NCI-H2196 (cell line): Measurements from ENCODE around the gene HMBS.
A peak's percentile ranks its signal among the peaks of the same experiment; 100 is the strongest.
"Not testable (repeated sequence)": the region's sequence is repeated elsewhere in the genome, so short reads cannot be mapped to it uniquely, and the experiment has no call there.

Source experiments
- DNase-seq: peaks from one replicate; lab custom pipeline; 2025; ENCODE audit not compliant: unreplicated experiment; lab: John Stamatoyannopoulos, UW

Gene HMBS

DNA sequence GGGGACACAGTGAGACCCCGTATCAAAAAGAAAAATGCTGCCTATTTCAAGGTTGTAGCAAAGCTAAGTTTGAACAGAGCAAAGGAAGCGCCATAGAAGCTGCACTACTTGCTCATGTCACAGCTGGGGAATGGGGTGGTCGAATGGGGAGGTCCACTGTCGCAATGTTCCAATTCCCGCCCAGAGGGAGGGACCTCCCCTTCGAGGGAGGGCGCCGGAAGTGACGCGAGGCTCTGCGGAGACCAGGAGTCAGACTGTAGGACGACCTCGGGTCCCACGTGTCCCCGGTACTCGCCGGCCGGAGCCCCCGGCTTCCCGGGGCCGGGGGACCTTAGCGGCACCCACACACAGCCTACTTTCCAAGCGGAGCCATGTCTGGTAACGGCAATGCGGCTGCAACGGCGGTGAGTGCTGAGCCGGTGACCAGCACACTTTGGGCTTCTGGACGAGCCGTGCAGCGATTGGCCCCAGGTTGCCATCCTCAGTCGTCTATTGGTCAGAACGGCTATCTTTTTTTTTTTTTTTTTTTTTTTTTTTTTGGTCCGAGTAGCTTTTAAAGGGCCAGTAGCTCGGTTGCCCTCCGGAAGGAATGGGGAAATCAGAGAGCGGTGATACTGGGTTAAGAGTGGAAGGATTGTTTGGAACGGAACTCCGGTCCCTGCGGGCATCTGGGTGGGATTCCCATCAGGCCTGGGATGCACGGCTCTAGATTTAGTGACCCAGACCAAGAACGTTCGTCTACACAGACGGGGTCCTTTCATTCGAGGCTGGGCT, at the start of gene HMBS:
Gene HMBS, plus strand, starts transcription at position 219 of the 774 bp plus-strand sequence. Its CDS starts 153 bp downstream, at position 372.
- peak; percentile 95 for DNase-seq

DNA sequence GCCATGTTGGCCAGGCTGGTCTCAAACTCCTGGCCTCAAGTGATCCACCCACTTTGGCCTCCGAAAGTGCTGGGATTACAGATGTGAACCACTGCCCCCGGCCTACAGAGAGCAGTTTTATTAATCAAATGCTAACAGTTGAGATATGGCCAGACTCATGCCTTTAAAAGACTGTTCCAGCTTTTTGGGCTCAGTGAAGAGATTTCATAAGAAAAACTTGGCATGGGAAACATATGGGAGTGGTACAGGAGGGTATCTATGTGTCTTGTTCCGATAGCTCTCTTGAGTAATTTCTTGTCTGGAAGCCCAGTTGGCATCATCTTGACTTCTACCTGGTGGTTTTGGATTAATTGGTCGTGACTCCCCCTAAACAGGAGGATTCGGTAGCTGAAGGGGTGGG, 45.8 kb upstream of the HMBS start:
- DNase-seq: no peak

DNA sequence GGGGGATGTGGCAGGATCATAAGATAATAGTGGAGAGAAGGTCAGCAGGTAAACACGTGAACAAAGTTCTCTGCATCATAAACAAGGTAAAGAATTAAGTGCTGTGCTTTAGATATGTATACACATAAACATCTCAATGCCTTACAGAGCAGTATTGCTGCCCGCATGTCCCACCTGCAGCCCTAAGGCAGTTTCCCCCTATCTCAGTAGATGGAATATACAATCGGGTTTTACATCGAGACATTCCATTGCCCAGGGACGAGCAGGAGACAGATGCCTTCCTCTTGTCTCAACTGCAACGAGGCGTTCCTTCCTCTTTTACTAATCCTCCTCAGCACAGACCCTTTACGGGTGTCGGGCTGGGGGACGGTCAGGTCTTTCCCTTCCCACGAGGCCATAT, 45.2 kb upstream of the HMBS start:
- not testable (repeated sequence) for DNase-seq

DNA sequence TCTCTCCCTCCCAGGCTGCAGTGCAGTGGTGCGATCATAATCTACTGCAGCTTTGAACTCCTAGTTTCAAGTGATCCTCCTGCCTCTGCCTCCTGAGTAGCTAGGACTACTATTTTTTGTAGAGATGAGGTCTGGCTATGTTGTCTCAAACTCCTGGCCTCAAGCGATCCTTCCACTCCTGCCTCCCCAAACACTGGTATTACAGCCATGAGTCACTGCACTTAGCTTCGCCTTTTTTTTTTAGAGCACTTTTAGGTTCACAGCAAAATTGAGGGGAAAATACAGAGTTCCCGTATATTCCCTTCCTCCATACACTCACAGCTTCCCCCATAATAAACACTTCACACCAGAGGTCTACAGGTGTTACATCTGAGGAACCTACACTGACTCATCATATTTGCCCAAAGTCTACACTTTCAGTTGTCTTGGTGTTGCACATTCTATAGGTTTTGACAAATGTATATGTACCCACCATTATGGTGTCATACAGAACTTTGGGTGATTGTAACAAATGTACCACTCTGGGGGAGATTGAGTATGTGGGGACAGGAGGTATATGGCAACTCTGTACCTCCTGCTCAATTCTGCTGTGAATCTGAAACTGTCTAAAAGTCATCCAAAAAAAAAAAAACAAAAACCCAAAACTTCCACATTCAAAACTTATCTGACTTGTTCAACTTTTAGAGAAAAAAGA, 42.7 kb upstream of the HMBS start:
- DNase-seq: no peak

DNA sequence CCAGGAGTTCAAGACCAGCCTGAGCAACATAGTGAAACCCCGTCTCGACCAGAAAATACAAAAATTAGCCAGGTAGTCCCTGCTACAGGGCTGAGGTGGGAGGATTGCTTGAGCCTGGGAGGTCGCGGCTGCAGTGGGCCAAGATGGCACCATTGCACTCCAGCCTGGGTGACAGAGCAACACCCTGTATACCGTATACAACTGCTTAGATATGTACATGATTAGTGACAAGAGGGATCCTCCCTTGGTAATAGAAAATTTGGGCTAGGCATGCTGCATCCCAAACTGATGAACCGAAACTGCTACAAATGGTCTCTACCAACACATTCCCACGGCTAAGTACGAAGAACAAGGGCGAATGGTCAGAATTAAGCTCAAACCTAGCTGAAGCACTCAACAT, 41.8 kb upstream of the HMBS start:
- DNase-seq: no peak

DNA sequence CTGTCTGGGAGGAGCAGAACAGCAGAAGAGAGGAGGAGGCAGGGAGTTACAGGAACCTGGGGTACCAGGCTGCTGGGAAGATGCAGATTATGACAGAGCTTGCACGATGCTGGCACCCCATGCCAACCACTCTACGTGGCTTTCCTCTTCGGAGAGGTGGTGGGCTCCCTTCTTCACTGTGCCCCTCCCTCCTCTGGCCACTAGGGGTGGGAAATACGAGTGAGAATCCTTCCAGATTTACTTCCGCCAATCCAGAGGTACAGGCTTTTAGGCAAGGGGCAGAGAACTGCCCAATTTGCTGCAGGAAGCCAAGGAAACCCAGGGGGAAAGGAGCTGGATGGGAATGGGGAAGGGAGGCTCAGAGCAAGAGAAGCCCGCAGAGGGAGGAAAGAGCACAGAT, 40.0 kb upstream of the HMBS start:
- no peak for DNase-seq

DNA sequence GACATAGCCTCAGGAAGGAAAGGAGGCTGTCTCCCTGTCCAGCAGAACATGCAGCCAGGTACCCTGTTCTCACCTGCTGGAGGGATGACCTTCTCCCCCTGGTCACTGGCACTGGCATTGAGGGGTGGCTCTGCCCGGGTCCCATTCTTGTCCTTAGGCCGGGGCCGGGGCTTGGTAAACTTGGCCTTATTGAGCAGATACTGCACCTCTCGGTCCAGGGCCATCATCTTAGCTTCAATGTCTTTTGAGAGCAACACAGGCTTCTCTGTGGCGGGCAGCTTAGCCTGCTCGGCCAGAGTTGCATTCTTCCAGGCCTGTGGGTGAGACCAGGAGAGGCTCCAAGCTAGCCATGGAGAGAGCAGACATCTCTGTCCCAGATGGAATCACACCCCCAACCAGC, 38.2 kb upstream of the HMBS start:
- DNase-seq: no peak

DNA sequence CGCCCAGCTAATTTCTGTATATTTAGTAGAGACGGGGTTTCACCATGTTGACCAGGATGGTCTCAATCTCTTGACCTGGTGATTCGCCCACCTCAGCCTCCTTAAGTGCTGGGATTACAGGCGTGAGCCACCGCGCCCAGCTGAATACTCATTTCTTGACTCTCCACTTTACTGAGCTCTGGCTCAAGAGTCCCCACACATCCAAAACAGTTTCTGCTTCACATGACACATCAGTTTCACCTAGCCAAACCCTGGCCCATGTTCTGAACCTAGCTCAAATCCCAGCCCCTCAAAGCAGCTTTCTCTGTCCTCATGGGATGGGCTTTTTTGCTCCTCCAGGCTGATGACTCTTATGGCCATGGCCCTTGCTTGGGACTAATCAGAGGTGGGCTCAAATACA, 37.5 kb upstream of the HMBS start:
- DNase-seq: no peak

DNA sequence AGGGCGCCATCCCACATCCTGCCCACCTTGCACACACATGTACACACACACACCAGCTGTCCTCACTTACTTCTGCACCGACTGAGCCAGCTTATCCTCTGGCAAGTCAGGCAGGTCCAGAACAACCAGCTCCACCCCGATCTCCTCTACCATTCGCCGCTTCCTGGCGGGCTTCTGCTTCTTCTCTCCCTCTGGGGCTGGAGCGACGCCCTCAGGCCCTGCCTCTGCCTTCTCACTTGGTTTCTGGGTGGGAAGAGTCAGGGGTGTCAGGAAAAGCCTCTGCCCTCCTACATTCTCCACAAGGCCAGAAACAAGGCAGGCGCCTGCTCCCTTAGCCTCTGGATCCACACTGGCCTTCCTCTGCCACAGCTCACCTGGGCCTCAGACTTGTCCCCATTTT, 36.0 kb upstream of the HMBS start:
- DNase-seq: no peak

DNA sequence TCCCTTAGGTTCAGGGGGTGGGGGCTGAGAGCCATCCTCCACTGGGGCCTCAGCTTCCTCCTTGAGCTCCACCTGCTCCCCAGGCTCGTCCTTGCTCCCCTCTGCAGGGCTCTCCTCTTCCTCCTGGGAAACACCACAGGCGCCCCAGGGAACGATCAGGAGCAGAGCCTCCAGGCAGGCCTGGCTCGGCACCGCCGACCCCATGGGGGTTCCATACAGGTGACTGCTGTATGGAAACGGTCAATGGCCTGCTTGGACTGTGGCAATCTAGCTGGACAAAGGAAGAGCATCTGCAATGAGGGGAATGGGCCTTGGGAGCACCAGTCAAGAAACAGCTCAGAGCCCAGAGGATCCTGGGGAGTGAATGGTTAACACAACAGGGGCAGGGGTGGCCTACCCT, 35.6 kb upstream of the HMBS start:
- no peak for DNase-seq

DNA sequence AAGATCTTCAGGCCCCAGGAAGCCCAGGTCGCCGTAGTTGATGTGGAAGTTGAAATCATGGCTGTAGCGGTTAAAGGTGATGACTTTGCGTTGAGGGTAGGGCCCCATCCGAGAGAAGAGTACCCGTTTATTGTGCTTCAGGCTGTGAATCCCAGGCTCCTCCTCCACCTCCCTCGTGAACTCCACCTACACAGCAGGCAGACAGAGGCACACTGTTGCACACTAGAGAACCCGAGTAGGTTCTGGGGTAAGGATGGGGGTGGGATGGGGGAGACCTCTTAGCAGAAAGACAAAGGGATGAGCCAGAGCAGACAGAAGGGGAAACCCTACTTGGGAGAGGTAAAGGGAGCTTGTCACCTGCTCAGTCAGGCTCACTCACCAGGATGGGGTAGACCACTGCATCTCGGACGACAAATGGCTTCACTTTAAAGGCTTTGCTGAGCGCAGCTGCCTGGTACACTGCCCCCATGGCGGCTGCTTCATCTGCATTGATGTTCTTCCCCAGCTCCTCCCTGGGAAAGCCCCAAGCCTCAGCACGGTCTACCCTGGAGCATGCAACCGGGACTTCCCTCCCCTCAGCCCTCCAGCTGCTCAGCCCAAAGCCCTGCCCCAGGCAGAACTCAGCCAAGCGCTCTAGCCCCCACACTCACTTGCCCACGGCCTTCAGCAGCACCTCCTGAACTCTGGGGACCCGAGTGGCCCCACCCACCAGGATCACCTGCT, 33.1 kb upstream of the HMBS start:
- no peak for DNase-seq

DNA sequence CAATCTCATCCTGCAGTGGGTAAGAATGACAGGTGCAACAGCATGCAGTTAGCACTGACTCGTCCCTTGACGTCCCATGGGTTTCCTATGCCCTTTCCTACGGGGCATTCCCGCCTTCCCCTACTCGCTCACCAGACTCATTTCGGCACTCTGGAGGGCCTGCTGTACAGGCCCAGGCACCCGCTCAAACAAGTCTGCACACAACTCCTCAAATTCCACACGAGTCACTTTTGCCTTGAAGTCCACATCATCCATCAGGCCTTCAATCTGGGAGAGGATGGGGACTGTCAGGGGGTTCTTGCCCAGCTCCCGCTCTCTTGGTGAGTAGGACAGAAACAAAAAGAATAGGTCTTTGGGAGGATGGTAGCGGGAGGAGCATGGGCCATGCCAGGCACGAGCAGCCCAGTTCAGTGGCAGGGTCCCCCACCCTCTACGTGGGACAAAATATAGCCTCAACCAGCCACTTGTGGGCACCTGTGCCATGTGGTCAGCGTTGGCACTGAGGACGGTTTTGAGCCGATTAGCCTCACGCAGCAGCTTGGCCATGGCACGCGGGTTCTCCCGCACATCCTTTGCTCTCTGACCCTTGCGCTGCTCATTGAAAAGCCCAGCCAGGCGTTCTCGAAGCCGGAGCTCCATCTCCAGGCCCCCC, 32.4 kb upstream of the HMBS start:
- no peak for DNase-seq

DNA sequence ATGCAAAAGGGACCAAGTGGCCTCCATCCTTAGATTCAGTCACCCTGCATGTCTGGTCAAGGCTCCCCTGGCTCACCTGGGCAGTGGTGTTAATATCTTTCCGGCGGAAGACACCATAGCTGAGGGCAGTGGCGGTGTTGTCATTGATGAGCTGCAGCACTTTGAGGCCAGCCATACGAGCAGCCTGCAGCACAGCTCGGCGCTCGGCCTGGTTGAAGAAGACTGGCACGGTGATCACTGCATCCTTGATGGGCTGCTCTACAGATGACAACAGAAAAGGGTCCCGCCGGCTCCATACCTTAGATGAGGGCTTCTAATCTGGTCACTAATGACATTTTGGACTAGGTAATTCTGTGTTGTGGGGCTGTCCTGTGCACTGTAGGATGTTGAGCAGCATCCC, 30.3 kb upstream of the HMBS start:
- no peak for DNase-seq

DNA sequence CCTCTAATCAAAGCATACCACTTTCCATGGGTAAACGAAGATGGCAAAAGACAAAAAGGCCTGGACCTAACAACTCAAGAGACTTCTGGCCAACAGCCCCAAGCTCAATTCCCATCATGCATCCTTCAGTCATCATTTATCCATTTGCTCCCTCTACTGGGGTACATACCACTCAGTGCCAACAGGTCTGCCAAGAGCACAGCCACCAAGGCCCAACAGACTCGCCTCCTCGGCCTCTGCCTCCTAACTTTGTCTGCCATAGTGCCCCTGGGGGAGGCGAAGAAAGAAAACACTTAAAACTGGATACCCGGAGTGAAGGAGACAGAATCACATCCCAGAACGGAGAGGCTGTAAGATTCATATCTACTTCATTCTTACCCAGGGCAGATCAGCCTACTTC, 28.8 kb upstream of the HMBS start:
- DNase-seq: no peak

DNA sequence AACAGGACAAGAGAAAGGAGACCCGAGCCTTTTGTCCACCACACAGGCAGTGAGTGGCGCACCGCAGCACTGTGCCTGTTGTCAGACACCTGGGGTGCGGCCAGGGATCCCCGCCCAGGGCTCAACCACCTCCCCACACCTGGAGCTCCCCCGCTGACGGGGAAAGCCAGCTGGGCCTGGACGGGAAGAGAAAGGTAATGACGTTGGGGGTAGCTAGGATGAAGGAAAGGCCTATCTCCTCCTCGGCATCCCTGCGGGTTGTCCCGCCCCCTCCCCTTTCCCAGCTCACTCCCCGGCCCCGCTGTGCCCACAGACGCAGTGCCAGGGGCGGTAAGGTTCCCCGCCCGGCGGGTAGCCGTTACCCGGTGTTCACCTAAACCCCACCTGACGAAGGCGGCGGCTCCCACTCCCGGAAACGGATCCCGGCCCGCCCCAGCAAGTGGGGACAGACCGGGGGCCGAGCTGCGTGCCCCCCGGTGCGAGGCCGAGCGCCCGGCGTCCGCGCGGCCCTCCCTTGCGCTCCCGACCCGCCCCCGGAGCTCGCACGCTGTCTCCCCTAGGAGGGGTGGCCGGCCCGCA, 28.2 kb upstream of the HMBS start:
- no peak for DNase-seq

DNA sequence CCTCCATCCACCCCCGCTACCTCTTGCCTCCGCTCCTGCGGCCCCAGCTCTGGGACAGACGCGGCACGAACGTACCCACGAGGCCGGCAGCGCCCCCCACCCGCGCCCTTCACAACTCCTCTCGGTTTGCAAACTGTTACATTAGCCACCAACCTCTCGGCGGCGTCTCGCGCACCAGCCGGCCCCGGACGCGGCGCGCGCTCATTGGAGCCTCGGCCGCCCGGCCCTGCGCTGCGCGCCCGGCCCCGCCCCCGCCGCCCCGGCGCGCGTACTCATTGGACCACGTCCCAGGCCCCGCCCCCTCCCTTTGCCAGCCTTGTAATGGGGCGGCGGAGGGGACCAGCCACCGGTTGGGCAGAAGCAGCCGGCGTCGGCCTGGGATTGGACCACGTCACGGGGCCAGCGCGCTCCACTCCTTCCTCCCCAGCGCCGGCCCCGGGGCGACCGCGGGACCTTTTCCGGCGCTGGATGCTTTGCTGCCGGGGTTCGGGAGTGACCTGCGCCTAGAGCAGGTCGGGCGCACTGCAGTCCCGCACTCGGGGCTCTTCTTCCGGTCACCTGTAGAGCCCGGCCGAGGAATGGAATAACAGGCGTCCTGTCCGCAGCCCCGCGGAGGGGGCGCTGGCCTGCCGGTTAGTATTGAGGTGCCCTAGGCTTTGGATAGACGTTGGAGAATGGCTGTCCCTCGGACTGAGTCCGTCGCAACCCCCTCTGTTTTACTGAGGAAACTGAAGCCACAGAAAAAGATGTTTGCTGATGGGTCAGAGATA, 27.5 kb upstream of the HMBS start, which contains the start of gene HYOU1:
Gene HYOU1, minus strand, starts transcription at position 206 of the 770 bp plus-strand sequence. CDS start 1,045 bp downstream, outside the sequence.
- DNase-seq: peak; percentile 96

DNA sequence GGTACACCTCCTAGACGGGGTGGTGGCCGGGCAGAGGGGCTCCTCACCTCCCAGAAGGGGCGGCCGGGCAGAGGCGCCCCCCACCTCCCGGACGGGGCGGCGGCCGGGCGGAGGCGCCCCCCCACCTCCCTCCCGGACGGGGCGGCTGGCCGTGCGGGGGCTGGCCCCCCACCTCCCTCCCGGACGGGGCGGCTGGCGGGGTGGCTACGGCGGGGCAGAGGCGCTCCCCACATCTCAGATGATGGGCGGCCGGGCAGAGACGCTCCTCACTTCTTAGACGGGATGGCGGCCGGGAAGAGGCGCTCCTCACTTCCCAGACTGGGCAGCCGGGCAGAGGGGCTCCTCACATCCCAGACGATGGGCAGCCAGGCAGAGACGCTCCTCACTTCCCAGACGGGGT, 25.6 kb upstream of the HMBS start:
- DNase-seq: not testable (repeated sequence)

DNA sequence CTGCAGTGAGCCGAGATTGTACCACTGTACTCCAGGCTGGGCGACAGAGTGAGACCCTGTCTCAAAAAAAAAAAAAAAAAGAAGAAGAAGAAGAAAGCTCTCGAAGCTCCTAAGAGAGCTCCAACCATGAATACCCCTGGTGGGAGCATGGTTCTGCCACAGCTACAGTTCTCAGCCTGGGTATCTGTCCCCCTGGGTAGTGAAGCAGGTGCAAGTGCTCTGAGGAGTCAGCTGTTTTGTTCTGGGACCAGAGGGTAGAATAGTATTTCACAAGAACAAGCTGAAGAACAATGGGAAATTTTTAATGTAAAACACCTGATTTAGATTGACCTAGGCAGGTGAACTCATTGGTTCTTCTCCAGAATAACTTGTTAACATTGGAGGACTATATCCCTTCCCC, 23.4 kb upstream of the HMBS start:
- no peak for DNase-seq

DNA sequence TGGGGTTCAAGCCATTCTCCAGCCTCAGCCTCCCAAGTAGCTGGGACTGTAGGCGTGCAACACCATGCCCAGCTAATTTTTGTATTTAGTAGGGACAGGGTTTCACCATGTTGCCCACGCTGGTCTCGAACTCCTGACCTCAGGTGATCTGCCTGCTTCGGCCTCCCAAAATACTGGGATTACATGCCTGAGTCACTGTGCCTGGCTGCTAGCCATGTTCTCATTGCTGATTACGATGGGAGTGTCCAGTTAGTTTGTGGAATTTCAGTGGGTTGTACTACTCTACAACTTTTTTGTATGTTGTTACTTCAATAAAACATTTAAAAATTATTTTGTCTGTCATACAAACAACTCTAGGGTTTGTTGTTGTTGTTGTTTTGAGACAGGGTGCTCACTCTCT, 21.9 kb upstream of the HMBS start:
- no peak for DNase-seq

DNA sequence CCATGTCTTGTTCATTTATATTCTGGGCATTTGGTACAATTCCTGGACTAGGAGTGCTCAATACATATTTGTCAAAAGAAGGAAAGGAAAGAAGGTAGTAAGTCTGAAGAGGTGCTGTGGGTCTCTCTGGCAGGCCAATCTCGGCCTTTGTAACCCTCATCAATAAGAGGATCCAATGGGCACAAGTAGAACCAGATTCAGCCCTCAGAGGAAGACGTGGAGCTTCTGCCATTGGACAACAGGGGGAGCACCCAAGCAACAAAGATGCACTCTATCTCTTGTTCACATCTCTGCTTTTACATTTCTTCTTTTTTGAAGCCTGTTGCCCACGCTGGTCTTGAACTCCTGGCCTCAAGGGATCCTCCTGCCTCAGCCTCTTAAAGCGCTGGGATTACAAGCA, 19.3 kb upstream of the HMBS start:
- DNase-seq: peak; percentile 24
